ENCODE measurements around the gene ELK1.

Gene ELK1

DNA sequence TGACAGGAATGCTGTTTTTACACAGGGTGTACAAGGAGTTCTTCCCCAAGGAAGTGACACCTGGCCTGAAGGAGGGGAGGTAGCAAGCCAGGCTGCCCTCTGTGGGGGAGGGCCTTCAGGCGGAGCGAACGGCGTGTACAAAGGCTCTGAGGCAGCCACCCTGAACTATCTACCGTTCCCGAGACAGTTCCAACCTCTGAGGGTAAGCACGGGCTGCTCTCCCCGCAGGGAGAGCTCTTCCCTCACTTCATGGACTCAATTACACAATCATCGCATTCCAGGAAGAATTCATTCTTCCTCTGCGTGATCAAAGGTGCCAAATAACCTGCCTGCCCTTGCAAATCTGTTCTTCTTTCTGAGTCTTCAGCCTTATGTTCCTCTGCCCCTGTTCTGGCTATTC lies 4.8 kb downstream of the ELK1 start:
- Histone ChIP-seq H3K4me3 (ENCODE audit: low read length) (no peak overlapping the region), H3K79me2 (ENCODE audit: control insufficient read depth, low read length) (peaks cover 46% of the 10 kb centered on the region), H3K27me3 (ENCODE audit: control insufficient read depth, low read length) (no peaks in the 10 kb centered on the region), H3K27ac (ENCODE audit: low read depth, low read length) (no peak overlapping the region), H4K20me1 (ENCODE audit: control insufficient read depth, insufficient read depth, low read depth, low read length) (no peaks in the 10 kb centered on the region), H3K4me2 (ENCODE audit: low read length) (no peak overlapping the region), H3K36me3 (ENCODE audit: control insufficient read depth, low read length) (peaks cover 25% of the 10 kb centered on the region), H3K9me2 (replicated peaks; ENCODE audit: control insufficient read depth, low read length) (no peaks in the 10 kb centered on the region), H3F3A (ENCODE audit: control insufficient read depth, insufficient read depth) (no peaks in the 10 kb centered on the region), H3K4me1 (ENCODE audit: control insufficient read depth, low read length) (peaks cover 12% of the 10 kb centered on the region), H3K9me3 (ENCODE audit: control insufficient read depth, insufficient read depth, low read length) (no peaks in the 10 kb centered on the region)
- no peak for TF ChIP-seq EZH2phosphoT487 (IDR thresholded peaks at IDR 0.05; ENCODE audit: borderline replicate concordance, low read length)
- no peak for TF ChIP-seq CTCF (IDR thresholded peaks at IDR 0.05; ENCODE audit: low read depth, low read length, poor library complexity, severe bottlenecking)

DNA sequence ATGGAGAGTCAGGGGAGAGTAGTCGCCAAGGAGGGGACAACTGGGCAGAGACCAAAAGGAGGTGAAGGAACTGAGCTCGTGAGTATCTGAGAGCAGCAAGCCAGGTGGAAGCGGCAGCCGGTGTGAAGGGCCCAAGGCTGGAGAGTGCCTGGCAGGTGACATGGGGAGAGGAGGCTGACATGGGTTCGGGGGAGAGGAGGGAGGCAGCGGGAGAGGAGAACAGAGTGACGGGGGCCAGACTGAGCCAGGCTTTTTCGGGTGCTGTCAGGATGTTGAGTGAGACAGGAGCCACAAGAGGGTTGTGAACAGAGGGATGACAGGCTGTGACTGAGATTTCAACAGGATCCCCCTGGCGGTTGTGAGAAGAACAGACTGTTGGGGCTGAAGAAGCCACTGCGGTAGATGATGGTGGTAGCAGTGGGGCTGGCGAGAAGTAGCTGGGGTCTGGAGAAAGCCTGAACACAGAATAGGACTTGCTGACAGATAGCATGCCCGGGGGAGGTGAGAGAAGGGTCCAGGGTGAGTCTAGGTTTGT lies 5.7 kb downstream of the ELK1 start:
- Histone ChIP-seq H3K4me3 (ENCODE audit: low read length) (no peak overlapping the region), H3K27me3 (ENCODE audit: control insufficient read depth, low read length) (no peaks in the 10 kb centered on the region), H3K9me2 (replicated peaks; ENCODE audit: control insufficient read depth, low read length) (no peaks in the 10 kb centered on the region), H4K20me1 (ENCODE audit: control insufficient read depth, insufficient read depth, low read depth, low read length) (no peaks in the 10 kb centered on the region), H3F3A (ENCODE audit: control insufficient read depth, insufficient read depth) (no peaks in the 10 kb centered on the region), H3K4me1 (ENCODE audit: control insufficient read depth, low read length) (peaks cover 12% of the 10 kb centered on the region), H3K4me2 (ENCODE audit: low read length) (no peak overlapping the region), H3K9me3 (ENCODE audit: control insufficient read depth, insufficient read depth, low read length) (no peaks in the 10 kb centered on the region), H3K79me2 (ENCODE audit: control insufficient read depth, low read length) (peaks cover 40% of the 10 kb centered on the region), H3K27ac (ENCODE audit: low read depth, low read length) (no peak overlapping the region), H3K36me3 (ENCODE audit: control insufficient read depth, low read length) (peaks cover 34% of the 10 kb centered on the region)
- no peak for TF ChIP-seq EZH2phosphoT487 (IDR thresholded peaks at IDR 0.05; ENCODE audit: borderline replicate concordance, low read length)
- TF ChIP-seq CTCF (IDR thresholded peaks at IDR 0.05; ENCODE audit: low read depth, low read length, poor library complexity, severe bottlenecking) = no peak

GRCh38 chrX:47643926-47644325 lies 6.4 kb downstream of the ELK1 start:
- peaks cover 33% of the 10 kb centered on the region for H3K79me2 ChIP-seq (ENCODE audit: control insufficient read depth, low read length)
- peaks cover 35% of the 10 kb centered on the region for H3K36me3 ChIP-seq (ENCODE audit: control insufficient read depth, low read length)
- no peak overlapping the region for H3K27ac ChIP-seq (ENCODE audit: low read depth, low read length)
- H3K4me3 ChIP-seq (ENCODE audit: low read length) = no peak overlapping the region
- no peaks in the 10 kb centered on the region for H3K9me3 ChIP-seq (ENCODE audit: control insufficient read depth, insufficient read depth, low read length)
- no peaks in the 10 kb centered on the region for H3K27me3 ChIP-seq (ENCODE audit: control insufficient read depth, low read length)
- no peaks in the 10 kb centered on the region for H3K9me2 ChIP-seq (replicated peaks; ENCODE audit: control insufficient read depth, low read length)
- peaks cover 9% of the 10 kb centered on the region for H3K4me1 ChIP-seq (ENCODE audit: control insufficient read depth, low read length)
- no peaks in the 10 kb centered on the region for H3F3A ChIP-seq (ENCODE audit: control insufficient read depth, insufficient read depth)
- H3K4me2 ChIP-seq (ENCODE audit: low read length) = no peak overlapping the region
- H4K20me1 ChIP-seq (ENCODE audit: control insufficient read depth, insufficient read depth, low read depth, low read length) = no peaks in the 10 kb centered on the region
- no peak for TF ChIP-seq CTCF (IDR thresholded peaks at IDR 0.05; ENCODE audit: low read depth, low read length, poor library complexity, severe bottlenecking)
- TF ChIP-seq EZH2phosphoT487 (IDR thresholded peaks at IDR 0.05; ENCODE audit: borderline replicate concordance, low read length) = no peak
